HG02852 (cell line): Measurements from ENCODE around the gene PAXIP1.

ENCODE experiments used
- ATAC-seq: cut with Tn5 transposase; IDR thresholded peaks from one replicate; pipeline ENCODE4 v1.9.1; 2021; ENCODE audit warnings: mild to moderate bottlenecking, moderate library complexity; ENCODE audit not compliant: unreplicated experiment

PAXIP1 gene

DNA sequence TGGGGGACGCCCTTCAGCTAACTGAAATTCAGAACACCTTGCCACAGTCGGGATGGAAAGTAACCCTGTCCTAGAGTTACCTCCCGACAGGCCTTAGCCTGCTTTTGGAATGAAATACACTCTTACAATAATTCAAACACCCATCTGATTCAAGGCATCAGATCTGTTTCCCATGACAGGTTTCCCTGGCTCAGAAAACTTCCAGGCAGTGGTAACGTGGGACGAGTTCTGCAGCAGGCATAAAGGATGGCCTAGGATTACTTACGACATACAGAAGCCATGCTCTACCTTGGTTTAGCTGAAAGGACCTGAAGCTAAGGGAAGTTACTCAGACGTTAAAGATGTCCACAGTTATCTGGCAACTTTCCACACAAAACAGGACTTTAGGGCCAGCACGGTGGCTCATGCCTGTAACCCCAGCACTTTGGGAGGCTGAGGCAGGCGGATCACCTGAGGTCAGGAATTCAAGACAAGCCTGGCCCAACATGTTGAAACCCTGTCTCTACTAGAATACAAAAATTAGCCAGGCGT lies 5.0 kb downstream of the PAXIP1 start:
- no peak for ATAC-seq

GRCh38 chr7:154996756-154997155 lies 6.2 kb downstream of the PAXIP1 start:
- no peak for ATAC-seq

GRCh38 chr7:154996101-154996500 lies 6.8 kb downstream of the PAXIP1 start:
- ATAC-seq: no peak

DNA sequence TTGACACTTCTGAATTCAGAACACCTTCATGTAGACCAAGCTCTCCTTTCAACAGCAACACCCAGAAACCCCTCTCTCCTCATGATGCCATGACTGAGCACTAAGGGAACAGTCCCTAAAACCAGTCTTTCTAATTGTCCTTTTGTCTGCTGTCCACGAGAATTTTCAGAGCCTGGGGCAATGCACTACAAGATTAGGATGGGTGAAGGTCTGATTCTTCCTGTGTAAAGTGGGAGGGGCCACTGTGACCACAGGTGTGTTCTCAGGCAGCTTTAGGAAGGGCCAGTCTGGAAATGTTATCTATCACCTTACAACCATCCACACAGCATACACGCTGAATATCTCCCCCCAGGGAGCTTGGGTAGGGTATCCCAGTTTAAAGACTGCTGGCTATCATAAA lies 7.9 kb downstream of the PAXIP1 start:
- ATAC-seq: no peak

- ATAC-seq: no peak
Observed at GRCh38 chr7:154990964-154991540, 11.9 kb downstream of the PAXIP1 start.

GRCh38 chr7:154987571-154987970 lies 15.4 kb downstream of the PAXIP1 start:
- ATAC-seq: no peak

- no peak for ATAC-seq
Observed at GRCh38 chr7:154986200-154986945, 16.6 kb downstream of the PAXIP1 start.

GRCh38 chr7:154985230-154985629 lies 17.7 kb downstream of the PAXIP1 start:
- no peak for ATAC-seq

DNA sequence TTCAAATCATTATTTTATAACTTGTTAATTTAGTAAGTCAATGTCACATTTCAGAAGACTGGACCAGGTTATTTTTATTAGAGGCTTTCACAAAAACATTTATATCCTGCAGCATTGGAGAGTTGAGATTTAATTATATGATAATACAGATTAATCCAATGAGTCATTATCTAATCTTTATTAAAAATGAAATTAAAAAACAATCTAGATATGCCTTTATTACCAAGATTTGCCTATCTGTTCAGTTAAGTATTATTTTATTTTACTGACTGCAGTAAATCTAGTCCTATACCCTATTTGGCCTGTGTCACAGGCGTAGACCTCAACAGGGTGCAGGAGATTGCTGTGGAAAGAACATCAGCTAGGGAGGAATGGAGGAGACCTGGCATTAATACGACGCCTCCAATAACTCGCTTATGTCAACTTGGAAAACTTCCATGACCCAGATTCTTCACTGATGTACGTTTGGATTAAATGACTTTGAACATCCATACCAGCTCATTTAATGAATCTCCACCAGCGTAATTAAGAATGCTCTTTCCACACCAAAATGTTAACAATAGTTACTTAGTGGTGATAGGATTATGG lies 18.2 kb downstream of the PAXIP1 start:
- no peak for ATAC-seq

DNA sequence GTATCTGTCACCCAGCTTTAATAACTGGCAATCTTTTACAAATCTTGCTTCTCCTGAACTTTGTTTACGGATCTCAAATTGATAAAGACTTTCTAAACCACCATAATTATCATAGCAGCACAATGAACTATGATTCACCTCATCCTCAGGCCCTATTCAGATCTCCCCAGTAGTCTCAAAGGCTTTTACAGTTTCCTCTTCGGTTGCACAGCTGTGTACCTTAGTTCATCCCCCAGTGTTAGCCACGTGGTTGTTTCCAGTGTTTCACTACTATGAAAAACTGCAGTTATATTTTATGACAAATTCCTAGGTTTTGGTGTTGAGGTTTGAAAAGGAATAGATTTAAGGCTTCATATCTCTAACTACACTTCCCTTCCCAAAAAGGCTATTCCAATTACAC lies 24.9 kb downstream of the PAXIP1 start:
- ATAC-seq: no peak

- no peak for ATAC-seq
Observed at GRCh38 chr7:154977250-154977649, 25.7 kb downstream of the PAXIP1 start.

GRCh38 chr7:154976844-154977243 lies 26.1 kb downstream of the PAXIP1 start:
- no peak for ATAC-seq

DNA sequence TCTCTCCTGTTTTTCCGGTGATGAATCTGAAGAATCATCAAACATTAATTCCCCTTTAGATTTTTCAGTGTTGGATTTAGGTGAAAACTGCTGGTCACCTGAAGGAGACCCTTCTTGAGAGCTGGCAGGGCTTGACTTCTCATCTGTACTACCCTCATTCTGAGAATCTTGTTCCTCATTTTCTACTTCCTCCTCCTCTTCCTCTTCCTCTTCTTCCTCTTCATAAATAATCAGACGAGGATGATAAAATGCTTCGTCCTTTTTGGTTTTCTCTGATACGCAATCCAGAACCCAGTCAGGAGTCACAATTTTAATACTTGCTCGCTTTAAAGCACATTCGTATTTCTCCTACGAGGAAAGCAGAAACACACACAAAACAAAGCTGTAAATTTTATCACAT lies 26.9 kb downstream of the PAXIP1 start:
- no peak for ATAC-seq

GRCh38 chr7:154973381-154973780 lies 29.5 kb downstream of the PAXIP1 start:
- no peak for ATAC-seq

GRCh38 chr7:154968336-154969001 lies 34.5 kb downstream of the PAXIP1 start:
- no peak for ATAC-seq

DNA sequence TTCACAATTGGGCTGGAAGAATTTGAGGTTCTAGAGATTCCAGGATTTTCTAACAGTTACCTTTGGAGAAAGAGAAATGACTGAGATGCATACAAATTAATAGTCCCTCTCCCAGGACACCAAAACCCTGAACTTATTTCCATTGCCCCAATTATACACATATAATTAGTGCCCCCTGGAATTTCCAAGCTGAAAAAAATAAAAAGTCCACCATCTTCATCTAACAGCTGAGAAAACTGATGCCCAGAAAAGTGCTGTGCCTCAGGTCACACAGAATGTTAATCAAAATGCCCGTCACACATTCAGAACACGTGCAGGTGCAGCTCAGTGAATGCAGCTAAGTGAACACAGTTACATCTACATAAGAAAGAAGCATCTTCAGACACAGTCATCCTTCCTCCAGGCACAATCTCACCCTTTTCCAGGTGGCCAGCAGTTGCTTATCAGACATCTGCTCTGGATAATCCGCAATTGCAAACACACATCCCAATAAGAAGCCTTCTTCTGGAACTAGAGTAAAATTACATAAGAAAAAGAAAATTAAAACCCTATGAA lies 35.4 kb downstream of the PAXIP1 start:
- ATAC-seq: no peak

GRCh38 chr7:154965014-154965413 lies 37.9 kb downstream of the PAXIP1 start:
- no peak for ATAC-seq

GRCh38 chr7:154960063-154960790 lies 42.7 kb downstream of the PAXIP1 start:
- no peak for ATAC-seq

DNA sequence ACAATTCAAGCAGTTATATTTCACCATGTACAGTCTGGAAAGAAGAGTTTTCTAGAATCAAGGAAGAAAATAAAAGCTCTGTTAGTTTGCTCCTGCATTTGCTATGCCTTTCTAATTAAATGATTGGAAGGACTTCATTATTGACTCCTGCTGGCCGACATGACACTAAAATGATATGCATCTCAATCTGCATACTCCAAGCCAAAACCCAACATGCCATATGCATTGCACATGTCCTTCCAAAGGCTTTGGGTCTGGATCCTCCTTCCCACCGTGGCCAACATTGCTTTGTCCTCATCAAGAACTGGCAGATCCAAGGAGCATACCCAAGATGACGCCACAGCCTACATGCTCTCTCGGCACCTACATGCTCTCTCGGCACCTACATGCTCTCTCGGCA lies 46.5 kb downstream of the PAXIP1 start:
- ATAC-seq: no peak

- ATAC-seq: peak; percentile 61
Observed at GRCh38 chr7:154953006-154953684, 49.8 kb downstream of the PAXIP1 start.
